Stimulated activated effector memory CD8-positive, alpha-beta T cell treated with anti-CD3 and anti-CD28 coated beads, Interleukin-12 subunit alpha, Interleukin-12 subunit beta, amount 100 ng/mL, for 72 hours (primary cell): ENCODE data around the gene LMBR1L.
"Not testable (repeated sequence)": the region's sequence is repeated elsewhere in the genome, so short reads cannot be mapped to it uniquely, and the experiment has no call there.

Experiments
- ATAC-seq: fragments of 150-1000 bp; cut with Tn5 transposase; 2 replicates; pipeline ENCODE4 v1.10.0; 2021
- DNase-seq, 2 donors: peaks; one replicate each; pipeline ENCODE4 v3.0.0; 2021 to 2022; ENCODE audit warnings: low spot score in 2 of 2
- H3K27ac Mint-ChIP-seq: one replicate; pipeline ENCODE4 v1.8.0; 2022; ENCODE audit warnings: mild to moderate bottlenecking, mixed read lengths
- H3K36me3 Mint-ChIP-seq: one replicate; pipeline ENCODE4 v1.8.0; 2022; ENCODE audit warnings: mild to moderate bottlenecking, mixed read lengths
- H3K4me1 Mint-ChIP-seq: one replicate; pipeline ENCODE4 v1.8.0; 2022; ENCODE audit warnings: mixed read lengths
- H3K4me3 Mint-ChIP-seq: one replicate; pipeline ENCODE4 v1.8.0; 2022; ENCODE audit warnings: mild to moderate bottlenecking, mixed read lengths
- H3K9me3 Mint-ChIP-seq: one replicate; pipeline ENCODE4 v1.8.0; 2022; ENCODE audit warnings: mixed read lengths

LMBR1L gene

DNA sequence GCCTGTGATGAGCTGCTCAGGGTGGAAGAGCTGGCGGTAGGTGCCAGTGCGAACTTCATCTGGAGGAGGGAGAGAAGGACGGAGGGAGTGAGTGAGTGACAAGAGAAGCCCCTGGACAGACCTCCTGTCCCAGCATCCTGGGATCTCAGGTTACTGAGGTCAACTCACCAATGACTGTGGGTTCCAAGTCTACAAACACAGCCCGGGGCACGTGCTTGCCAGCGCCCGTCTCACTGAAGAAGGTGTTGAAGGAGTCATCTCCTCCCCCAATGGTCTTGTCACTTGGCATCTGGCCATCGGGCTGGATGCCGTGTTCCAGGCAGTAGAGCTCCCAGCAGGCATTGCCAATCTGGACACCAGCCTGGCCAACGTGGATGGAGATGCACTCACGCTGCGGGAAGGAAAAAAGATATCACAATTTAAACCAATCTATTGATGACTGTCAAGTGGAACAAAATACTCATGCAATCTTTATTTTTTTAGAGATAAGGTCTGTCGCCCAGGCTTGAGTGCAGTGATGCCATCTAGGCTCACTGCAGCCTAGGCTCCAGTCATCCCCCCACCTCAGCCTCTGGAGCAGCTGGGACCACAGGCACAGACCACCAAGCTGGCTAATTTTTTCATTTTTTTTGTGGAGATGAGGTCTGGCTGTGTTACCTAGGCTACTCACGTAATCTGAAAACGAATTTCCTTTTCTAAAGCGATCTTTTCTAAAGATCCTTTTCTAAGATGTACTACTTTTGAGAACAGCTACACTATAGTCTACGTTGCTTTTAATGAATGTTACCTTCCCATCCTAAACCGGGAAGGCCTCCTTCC, 18.9 kb upstream of the LMBR1L start:
- ATAC-seq (no peak), DNase-seq (no peak)
- H3K9me3 Mint-ChIP-seq = no peaks in the 10 kb centered on the region
- peaks cover 63% of the 10 kb centered on the region for H3K36me3 Mint-ChIP-seq
- H3K4me3 Mint-ChIP-seq = peak overlapping the region; percentile 97
- H3K4me1 Mint-ChIP-seq = peaks cover 43% of the 10 kb centered on the region
- H3K27ac Mint-ChIP-seq = peak overlapping the region; percentile 100

DNA sequence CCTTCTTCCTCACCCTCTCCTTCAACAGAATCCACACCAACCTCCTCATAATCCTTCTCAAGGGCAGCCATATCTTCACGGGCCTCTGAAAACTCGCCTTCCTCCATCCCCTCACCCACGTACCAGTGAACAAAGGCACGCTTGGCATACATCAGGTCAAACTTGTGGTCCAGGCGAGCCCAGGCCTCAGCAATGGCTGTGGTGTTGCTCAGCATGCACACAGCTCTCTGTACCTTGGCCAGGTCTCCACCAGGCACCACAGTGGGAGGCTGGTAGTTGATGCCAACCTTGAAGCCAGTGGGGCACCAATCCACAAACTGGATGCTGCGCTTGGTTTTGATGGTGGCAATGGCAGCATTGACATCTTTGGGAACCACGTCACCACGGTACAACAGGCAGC, 17.3 kb upstream of the LMBR1L start:
- H3K36me3 Mint-ChIP-seq = peaks cover 63% of the 10 kb centered on the region
- not testable (repeated sequence) for ATAC-seq, H3K9me3 Mint-ChIP-seq, DNase-seq
- H3K4me3 Mint-ChIP-seq = peak overlapping the region; percentile 97
- H3K27ac Mint-ChIP-seq = peak overlapping the region; percentile 100
- H3K4me1 Mint-ChIP-seq = peaks cover 43% of the 10 kb centered on the region

DNA sequence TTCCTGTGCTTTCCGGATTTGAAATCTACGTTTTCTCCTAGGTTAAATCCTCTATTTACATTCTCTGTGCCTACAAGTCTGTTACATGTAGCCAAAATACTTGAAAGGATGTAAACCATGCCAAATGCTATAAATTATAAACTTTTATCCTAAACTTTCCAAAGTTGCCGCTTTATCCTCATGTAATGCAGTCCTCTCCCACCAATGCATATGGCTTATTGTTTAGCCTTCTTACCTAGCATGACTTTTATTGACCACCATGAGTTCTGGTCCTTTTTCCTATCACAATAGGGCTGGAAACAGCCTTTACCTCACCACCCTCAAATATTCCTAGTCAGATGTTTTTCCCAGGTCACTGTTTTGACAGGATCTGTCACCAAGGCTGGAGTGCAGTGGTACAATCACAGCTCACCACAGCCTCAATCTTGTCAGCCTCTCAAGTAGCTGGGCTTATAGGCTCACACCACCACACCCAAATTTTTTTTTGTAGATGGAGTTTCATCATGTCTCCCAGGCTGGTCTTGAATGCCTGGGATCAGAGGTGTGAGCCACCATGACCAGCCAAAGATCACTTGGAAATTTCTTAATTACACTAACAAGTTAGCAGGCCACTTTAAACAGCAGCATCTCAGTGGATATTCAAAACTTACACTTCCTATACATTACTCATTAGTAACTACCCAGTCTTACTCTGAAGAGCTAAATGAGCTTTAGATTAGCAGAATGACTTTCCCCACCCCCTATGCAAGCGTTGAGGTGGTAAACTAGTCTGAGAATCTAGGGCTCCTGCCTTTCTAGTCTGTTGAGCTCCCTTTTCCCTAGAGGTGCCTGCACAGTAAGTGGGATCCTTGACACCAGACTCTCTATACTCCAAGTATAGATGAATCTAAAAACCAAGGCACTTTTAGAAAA, 16.5 kb upstream of the LMBR1L start:
- no peaks in the 10 kb centered on the region for H3K9me3 Mint-ChIP-seq
- DNase-seq (no peak), ATAC-seq (no peak)
- H3K4me1 Mint-ChIP-seq = peaks cover 42% of the 10 kb centered on the region
- H3K27ac Mint-ChIP-seq = peak overlapping the region; percentile 100
- H3K4me3 Mint-ChIP-seq = peak overlapping the region; percentile 27
- peaks cover 63% of the 10 kb centered on the region for H3K36me3 Mint-ChIP-seq

DNA sequence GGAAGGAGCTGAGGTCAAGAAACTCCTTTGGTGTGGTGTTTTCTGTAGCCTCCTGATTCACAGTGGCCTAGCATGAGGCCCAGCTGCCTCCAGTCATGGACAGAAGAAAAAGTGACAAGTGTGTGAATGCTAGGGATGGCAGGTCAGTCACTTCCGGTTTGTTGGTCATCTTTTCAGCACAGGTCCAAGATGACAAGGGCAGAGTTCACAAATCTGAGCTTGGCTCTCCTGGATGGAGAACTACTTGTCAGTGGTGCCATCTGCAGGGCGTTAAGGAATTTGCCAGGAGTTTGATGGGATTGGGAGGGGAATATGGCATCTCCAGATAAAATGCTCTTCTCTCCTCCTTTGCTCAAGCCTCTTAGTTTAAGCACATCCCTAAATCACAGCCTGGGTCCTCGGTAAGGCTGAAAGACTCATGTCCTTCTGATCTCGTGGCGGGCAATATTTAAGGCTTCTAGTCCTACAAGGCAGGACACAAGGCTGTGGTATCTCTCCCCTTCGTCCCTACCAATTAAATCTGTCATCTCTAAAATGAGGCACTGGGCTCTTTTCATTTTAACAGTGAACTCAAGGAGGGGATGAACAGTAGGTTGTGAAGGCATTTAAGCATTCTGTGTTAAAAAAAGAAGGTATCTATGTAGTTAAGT, 10.5 kb upstream of the LMBR1L start:
- H3K36me3 Mint-ChIP-seq = peaks cover 7% of the 10 kb centered on the region
- no peak overlapping the region for H3K4me3 Mint-ChIP-seq
- H3K4me1 Mint-ChIP-seq = no peaks in the 10 kb centered on the region
- H3K9me3 Mint-ChIP-seq = no peaks in the 10 kb centered on the region
- DNase-seq (no peak), ATAC-seq (no peak)
- no peak overlapping the region for H3K27ac Mint-ChIP-seq

DNA sequence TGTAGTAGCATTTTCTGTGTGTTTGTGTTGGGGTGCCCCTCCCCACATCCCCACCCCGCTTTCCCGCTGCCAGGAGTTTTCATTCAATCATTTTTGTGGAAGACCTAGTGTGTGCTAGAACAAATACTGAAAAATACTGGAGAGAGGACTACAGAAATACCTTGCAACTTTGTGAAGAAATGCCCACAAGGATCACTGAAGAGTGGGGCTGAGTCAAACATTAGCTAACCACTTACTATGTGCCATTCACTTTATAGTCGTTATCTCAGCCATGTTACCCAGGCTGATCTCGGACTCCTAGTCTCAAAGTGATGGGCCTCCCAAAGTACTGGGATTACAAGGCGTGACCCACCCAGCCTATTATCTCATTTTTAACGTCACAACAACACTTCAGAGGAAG, 559 bp upstream of the LMBR1L start:
- peak; percentile 54 for ATAC-seq
- Mint-ChIP-seq H3K27ac (peak overlapping the region; percentile 97), H3K9me3 (no peaks in the 10 kb centered on the region), H3K36me3 (peaks cover 9% of the 10 kb centered on the region), H3K4me1 (peaks cover 32% of the 10 kb centered on the region), H3K4me3 (peak overlapping the region; percentile 98)
- no peak for DNase-seq

DNA sequence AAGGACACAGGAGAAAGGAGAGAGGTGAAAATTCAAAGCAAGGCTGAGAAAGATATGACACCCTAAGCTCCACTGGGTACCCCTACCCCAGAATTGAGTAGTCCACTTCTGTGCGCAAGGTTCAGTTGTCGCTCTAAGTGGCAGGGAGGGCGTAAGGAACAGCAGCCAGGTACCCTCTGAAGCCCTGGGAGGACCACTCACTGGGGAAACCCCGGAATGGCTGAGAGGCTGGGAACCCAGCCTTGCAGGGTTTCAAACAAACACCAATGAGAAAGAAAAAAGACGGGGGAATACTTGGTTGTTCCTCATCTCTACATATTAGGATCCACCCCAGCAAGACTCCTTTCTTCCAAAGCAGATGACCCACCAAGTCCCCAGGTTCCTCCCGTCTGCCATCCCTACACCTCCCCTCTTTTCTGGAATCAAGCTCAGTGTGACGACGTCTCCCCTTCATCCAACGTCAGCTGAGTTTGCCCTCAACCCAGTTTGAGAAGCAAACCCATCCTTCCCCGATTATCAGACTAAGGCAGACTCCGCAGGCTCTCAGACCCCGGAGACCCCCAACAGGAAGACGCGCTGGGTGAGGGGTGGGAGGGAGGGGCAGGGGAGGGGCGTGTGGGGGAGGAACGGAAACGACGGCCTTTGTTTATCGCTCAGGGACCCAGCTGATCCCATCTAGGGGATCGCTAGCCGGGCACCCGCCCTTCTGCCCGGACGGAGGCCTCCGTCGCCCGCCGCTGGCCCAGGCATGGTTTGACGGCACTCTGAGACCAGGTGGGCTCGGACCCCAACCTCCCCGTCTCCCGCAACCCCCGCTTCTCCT, 795 bp downstream of the LMBR1L start:
- no peaks in the 10 kb centered on the region for H3K9me3 Mint-ChIP-seq
- H3K4me3 Mint-ChIP-seq = peak overlapping the region; percentile 98
- ATAC-seq (no peak), DNase-seq (no peak)
- peak overlapping the region; percentile 97 for H3K27ac Mint-ChIP-seq
- H3K36me3 Mint-ChIP-seq = peaks cover 18% of the 10 kb centered on the region
- H3K4me1 Mint-ChIP-seq = peaks cover 32% of the 10 kb centered on the region

DNA sequence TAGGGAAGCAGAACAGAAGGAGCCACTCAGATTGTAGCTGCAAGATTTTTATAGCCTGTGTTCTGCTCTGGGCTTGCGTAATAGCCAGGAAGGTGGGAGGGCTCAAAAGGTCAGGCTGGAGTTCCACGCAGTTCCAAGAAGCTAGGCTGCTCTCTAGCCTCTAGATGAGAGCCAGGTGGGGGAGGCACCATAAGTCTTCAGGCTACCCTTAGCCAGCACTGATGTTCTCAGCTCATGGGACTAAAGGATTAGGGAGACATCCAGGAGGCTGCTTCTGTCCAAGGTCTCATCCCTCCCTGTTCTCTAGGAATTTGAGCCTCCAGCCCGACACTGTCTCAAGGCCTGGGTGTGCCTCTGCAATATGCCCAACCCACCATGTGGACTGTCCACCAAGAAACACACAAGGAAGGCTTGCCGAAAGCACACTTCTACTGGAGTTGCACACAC, 1.7 kb downstream of the LMBR1L start:
- ATAC-seq (no peak), DNase-seq (no peak)
- H3K4me1 Mint-ChIP-seq = peaks cover 32% of the 10 kb centered on the region
- peak overlapping the region; percentile 98 for H3K4me3 Mint-ChIP-seq
- peaks cover 26% of the 10 kb centered on the region for H3K36me3 Mint-ChIP-seq
- no peaks in the 10 kb centered on the region for H3K9me3 Mint-ChIP-seq
- peak overlapping the region; percentile 97 for H3K27ac Mint-ChIP-seq

DNA sequence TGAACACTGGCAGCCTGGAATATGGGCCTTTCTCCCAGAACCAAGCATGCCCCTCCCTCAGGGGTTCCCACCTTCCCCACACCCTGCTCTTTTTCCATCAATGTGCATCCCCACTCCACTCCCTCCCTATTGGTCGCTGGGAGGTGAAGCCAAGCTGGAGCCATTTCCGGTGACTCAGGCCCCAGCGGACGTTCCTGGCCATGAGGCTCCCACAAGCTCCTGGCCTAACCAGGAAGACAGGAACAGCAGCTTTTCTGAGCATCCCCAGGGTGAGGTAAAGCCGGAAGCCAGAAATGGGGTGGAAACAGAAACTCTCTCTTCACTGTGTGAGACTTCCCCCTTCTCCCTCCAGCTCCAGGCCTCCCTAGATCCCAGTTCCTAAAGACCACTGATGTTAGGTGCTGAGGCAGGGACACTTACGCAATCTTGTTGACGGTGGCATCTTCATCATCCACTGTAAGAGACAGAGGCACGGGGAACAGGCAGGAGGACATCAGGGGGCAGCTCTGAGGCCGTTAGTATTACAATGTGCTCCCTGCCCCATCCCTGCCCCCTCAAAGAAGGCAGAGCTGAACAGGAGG, 5.1 kb downstream of the LMBR1L start:
- Mint-ChIP-seq H3K4me3 (no peak overlapping the region), H3K27ac (no peak overlapping the region), H3K4me1 (peaks cover 25% of the 10 kb centered on the region), H3K9me3 (no peaks in the 10 kb centered on the region), H3K36me3 (peaks cover 47% of the 10 kb centered on the region)
- ATAC-seq = no peak
- DNase-seq = no peak

DNA sequence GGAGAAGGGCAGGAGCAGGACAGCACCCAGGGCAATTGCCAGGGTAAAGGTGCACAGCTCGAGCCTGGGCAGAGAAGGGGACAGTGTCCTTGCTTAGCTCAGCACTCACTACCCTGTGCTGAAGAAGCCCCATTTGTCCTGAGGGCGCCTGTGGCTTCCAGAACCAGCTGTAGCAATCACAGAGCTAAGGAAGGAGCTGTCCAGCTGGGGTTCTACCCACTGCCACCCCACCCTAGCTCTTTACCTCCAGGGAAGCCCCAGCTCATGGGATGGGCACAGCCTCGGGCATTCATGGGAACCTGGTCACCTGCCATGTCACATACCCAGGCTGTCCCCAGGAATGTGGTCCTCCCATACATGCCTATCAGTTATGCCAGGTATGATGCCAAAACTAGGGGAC, 5.8 kb downstream of the LMBR1L start:
- no peak overlapping the region for H3K27ac Mint-ChIP-seq
- H3K4me1 Mint-ChIP-seq = peaks cover 22% of the 10 kb centered on the region
- H3K36me3 Mint-ChIP-seq = peaks cover 54% of the 10 kb centered on the region

DNA sequence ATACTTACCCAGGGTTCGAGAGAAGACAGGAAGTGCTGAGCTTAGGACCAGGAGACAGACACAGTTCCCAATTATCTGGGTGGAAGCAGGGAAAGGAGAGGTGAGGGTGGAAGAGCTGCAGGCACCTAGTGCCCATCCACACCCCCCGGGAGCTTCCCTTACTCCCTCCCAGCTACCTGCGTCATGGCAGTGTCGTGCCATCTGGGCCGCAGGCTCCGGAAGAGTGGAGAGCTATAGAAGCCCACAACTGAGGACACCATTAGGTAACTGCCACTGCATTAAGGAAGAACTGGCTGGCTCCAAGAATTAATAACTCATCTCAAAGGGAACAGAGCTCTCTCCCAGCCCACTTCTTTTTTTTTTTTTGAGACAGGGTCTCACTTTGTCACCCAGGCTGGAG, 10.3 kb downstream of the LMBR1L start:
- H3K9me3 Mint-ChIP-seq = no peaks in the 10 kb centered on the region
- no peak overlapping the region for H3K27ac Mint-ChIP-seq
- no peaks in the 10 kb centered on the region for H3K4me1 Mint-ChIP-seq
- no peak overlapping the region for H3K4me3 Mint-ChIP-seq
- DNase-seq = no peak
- ATAC-seq = no peak
- H3K36me3 Mint-ChIP-seq = peaks cover 70% of the 10 kb centered on the region

More for the DNA sequence above, 5.8 kb downstream of the LMBR1L start:
- DNase-seq = no peak
- ATAC-seq = no peak
- Mint-ChIP-seq H3K9me3 (no peaks in the 10 kb centered on the region), H3K4me3 (no peak overlapping the region)

DNA sequence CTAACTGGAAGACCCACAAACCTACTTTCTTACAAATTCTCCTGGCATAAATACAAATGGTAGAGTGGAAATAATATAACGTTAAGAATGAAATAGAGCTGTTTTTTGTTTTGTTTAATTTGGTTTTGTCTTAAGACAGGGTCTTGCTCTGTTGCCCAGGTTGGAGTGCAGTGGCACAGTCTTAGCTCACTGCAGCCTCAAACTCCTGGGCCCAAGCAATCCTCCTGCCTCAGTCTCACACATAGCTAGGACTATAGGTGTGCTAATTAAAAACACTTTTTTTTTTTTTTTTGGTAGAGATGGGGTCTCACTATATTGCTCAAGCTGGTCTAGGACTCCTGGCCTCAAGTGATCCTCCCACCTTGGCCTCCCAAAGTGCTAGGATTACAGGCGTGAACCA, 11.9 kb downstream of the LMBR1L start:
- peaks cover 56% of the 10 kb centered on the region for H3K36me3 Mint-ChIP-seq
- H3K4me1 Mint-ChIP-seq = peaks cover 8% of the 10 kb centered on the region

DNA sequence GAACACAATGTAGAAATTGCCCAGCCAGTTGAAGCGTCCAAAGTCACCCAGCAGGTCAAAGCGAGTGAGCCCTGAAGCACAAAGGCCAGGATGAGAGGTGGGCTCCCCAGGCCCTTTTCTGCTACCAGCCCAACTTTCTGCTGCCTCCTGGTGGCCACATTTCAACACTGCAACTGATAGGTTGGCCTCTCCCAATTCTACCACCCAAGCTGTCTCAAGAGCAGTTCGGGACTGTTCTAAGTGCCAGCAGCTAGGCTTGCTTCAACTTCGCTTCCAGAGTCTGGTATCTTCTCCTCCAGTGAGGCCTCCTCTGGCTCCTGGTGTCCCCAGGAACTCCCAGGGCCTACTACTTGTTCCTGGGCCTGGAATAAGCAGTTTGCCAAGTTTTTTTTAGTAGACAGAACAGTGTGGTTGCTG, 12.6 kb downstream of the LMBR1L start:
- H3K9me3 Mint-ChIP-seq = no peaks in the 10 kb centered on the region
- DNase-seq (peak; percentile 48 to 78), ATAC-seq (peak; percentile 59)
- no peak overlapping the region for H3K27ac Mint-ChIP-seq
- H3K36me3 Mint-ChIP-seq = peaks cover 52% of the 10 kb centered on the region
- H3K4me1 Mint-ChIP-seq = peaks cover 11% of the 10 kb centered on the region
- H3K4me3 Mint-ChIP-seq = no peak overlapping the region

More for the DNA sequence above, 11.9 kb downstream of the LMBR1L start:
- Mint-ChIP-seq H3K9me3 (no peaks in the 10 kb centered on the region), H3K4me3 (no peak overlapping the region), H3K27ac (no peak overlapping the region)
- DNase-seq = no peak
- no peak for ATAC-seq

DNA sequence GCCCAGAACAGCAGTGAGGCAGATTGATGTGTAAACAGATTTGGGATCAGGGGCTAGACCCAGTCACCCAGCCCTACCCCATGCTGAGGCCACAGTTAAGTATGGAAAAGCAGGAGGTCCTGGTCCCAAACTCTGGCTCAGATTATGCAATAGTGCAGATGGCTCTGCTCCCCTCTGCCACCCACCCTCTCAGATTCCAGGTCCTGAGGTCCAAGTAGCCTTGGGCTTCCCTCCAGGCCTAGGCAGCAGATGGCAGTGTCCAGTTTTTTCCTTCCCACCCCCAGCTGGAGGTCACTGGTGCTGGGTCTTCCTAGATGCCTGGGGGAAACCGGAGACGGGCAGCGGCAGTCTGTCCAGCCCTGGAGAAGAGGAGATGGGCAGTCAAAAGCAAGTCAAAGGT, 13.3 kb downstream of the LMBR1L start:
- peaks cover 12% of the 10 kb centered on the region for H3K4me1 Mint-ChIP-seq
- no peak overlapping the region for H3K27ac Mint-ChIP-seq
- H3K9me3 Mint-ChIP-seq = no peaks in the 10 kb centered on the region
- DNase-seq (no peak), ATAC-seq (no peak)
- H3K36me3 Mint-ChIP-seq = peaks cover 52% of the 10 kb centered on the region
- H3K4me3 Mint-ChIP-seq = no peak overlapping the region

DNA sequence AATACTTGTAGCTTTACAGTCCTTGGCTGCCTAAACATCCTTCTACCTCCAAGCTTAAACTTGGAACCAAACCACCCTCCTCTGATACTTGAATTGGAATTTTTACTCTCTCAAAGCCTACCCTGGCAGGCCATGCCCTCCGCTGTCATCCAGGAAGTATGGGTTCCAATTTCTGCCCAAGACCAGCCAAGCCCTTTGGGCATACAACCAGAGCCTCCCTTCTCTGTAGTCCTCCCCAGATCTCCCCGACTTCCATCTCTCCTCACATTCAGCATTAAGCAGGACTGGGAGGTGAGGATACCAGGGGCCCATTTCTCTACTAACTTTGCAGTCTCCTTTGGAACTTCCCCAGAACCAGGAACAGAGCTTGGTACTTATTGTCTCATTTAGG, 15.7 kb downstream of the LMBR1L start:
- DNase-seq = no peak
- Mint-ChIP-seq H3K4me3 (peak overlapping the region; percentile 9), H3K9me3 (no peaks in the 10 kb centered on the region), H3K36me3 (peaks cover 32% of the 10 kb centered on the region), H3K4me1 (peaks cover 33% of the 10 kb centered on the region), H3K27ac (no peak overlapping the region)
- no peak for ATAC-seq
